ENCODE data around the gene CBX4.

The CBX4 gene

GRCh38 chr17:79799174-79799537 lies 40.1 kb downstream of the CBX4 start:
- no peak for DNase-seq (ENCODE audit: low spot score)

GRCh38 chr17:79798299-79799173 lies 40.7 kb downstream of the CBX4 start:
- DNase-seq (ENCODE audit: low spot score): peak; percentile 50

GRCh38 chr17:79797492-79798298 lies 41.5 kb downstream of the CBX4 start:
- peak; percentile 49 for DNase-seq (ENCODE audit: low spot score)

DNA sequence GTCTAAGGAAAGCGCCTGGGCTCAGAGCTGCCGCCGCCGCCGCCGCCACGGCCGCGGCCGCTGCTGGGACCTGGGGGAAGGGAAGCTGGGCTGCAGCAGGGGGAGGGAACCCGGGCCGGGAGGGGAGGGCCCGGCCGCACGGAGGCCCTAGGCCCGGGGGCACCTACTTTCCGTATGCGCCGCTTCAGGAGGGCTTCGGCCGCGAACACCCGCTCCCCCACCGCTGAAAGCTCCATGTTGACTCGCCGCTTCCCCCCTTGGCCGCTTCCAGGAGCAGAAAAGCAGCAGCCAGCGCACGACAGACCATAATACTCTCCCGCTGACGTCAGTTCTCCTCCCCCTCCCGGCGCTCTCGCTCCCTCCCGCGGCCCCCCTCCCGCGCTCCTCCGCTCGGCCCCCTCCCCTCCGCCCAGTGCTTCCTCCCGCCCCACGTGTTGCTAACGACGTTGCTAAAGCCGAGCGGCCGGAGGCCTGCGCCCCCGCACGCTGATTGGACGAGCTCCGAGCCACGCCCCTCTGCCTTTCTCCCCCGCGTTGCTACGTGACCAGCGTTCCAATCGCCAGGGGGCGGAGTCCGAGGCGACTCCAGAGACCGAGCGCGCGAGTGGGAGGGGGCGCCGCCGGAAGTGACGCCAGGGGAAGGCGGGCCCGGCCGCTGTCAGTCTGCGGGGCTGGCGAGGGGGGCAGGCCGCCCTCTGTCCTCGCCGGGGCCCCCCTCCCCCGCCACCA lies 42.3 kb downstream of the CBX4 start, which contains the start of gene CBX8:
TSS of gene CBX8 (minus strand) at position 315 of the 729 bp plus-strand sequence. CDS start at position 236, 79 bp downstream.
- peak; percentile 100 for DNase-seq (ENCODE audit: low spot score)

DNA sequence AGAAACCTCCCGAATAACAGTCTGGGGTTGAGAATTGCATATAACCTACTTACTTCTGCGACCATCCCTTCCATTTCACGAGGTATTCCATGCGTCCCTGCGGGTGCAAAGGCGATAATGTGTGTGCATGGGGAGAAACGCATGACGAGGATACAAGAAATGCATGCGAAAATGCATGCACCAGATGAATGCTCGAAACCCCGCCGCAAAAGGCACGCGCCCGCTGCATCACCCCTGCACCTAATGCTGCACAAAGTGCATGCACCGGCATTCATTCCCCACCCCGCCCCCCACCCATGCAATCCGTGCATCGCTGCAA lies 42.8 kb downstream of the CBX4 start:
- no peak for DNase-seq (ENCODE audit: low spot score)

DNA sequence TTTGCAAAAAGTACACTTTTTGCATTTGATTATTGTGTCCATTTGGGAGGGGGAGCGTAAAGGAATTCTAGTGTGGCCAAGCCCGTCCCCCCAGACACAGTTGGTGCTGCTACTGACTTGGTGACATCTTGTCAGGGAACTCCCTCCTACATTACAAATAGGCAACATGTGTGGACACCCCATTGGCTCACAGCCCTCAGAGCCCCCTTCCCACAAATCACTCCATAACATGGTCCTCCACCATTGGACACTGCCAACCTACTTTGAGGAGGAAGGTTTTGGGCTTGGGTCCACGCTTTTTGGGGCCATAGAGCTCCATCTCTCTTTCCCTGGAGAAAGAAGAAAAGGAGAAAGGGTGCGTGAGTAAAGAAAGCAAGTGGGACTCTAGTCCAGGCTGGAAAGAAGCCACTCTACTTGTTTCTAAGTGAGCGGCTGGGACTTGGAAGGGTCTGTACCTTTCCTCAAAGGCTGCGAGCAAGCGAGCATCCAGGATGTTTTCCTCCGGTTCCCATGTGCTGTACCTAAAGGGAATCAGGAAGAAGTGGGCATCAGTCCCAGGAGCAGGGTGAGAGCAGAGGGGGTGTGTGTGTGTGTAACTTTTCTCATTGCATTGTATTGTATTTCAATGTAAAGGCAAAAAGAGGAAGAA lies 43.3 kb downstream of the CBX4 start:
- DNase-seq (ENCODE audit: low spot score): no peak

GRCh38 chr17:79794659-79795511 lies 44.4 kb downstream of the CBX4 start:
- no peak for DNase-seq (ENCODE audit: low spot score)

DNA sequence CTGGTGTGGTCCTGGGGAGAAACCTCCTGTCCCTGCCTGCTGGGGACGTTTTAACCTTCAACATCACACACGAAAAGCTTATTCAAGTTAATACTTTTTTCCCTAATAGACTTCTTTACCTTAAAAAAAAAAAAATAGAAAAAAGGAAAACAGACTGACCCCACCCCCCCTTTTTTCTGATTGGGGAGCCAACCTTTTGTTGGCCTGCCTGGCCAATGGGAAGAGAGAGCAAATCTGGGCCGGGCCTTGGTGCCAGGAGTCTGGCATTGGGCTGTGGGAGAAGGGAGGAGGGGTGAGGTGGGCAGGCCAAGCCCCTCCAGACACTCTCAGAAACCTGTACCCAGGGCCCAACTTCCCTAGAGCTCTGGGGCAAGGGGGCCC lies 45.3 kb downstream of the CBX4 start:
- DNase-seq (ENCODE audit: low spot score): peak; percentile 88

DNA sequence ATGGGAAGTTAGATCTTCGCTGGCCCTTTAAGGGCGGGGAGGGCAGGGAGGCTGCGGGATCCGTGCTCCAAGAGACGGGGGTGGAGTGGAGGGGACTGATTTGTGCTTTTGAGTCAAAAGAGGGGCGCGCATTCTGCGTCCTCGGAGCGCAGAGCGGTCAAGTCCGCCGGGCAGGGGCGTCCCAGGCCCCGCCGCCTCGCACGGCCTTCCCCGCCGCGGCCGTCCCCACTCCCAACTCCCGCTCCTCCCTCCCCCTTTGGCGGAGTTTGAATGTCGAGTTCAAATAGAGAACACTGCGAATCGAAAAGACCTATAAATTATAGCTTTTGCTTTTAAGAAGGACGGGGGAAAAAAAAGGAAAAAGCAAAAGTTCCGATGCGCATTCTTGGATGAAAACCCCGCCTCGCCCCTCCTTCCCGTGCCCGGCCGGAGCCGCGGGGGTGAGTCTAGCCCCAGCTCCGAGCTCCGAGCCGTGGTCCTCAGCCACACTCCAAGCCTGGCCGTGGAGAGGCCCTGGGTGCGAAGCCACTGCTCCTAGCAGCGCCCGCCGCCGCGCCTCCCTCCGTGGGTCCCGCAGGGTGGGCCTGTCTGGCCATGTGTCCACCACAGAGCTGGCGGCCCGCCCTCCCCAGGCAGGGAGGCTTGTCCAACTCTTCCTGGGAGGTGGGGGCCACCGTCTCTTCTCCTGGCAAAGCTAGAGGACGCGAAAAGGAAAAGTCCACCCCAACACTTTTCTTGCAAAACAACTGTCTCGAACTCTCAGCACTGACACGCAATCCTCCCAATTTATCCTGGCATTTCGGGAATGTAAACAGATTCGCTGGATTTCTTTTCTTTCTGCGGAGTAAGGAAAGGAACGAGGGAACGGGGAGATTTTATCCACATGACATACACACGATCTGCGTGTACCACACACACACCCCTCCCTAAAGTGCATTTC lies 46.0 kb downstream of the CBX4 start:
- DNase-seq (ENCODE audit: low spot score): peak; percentile 85

GRCh38 chr17:79792341-79792871 lies 46.8 kb downstream of the CBX4 start:
- no peak for DNase-seq (ENCODE audit: low spot score)

DNA sequence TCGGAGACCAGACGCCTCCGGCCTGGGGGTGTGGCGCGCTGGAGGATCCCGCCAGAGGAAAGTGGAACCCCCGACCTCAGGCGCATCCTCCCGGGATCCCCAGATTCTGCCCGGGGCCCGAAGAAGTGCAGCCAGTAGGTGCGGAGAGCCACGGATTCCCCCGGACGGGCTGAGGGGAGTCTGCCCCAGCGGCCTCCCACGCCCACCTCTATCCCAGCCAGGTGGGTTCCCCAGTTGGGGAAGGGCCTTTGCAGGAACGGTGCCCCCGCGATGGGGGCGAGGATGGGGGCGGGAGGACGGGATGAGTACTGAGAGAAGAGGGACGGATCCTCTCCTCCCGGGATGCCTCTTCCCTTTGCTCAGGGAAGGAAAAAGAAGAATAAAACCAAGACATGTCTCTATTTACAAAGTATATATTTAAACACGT lies 47.5 kb downstream of the CBX4 start:
- no peak for DNase-seq (ENCODE audit: low spot score)

DNA sequence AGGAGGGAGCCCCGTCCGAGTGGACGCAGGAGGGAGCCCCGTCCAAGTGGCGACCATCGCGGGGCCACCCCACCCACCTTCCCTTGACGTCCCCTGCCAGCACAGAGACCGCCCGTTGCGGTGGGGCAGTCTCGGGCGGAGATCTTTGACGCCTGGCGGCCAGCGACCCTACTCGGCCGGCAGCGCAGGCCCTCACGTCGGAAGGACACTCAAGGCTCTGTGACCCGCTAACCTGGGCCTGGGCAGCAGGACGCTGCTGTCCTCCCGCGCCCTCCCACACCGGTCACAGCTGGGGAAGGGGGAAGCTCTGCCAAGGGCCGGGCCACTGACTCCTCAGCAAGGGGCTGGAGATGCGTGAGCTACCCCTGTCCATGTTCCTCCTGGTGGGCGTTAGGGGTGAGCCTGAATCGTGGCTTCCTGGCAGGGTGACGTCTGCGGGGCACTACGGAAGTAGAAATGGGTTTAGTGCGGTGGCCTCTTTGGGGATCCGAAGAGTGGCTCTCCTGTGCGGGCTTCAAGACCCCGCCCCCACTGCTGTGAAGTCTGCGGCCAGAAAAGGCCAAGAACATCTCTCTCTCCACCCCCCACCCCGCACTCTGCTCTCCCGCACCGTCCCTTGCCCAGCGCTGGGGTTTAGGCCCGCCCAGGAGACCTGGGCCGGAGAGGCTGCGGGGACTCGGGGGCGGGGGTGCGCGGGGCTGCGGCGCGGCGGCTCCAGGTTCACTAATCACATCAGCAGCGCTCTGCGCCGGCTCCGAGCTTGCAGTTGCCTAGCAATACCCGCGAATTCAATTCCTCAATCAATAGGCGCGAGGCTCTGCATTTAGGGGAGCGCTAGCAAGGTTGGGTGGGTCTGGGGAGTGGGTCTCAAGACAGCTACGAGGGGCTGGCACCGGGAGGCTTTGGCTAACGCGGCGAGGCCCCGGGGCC lies 48.2 kb downstream of the CBX4 start:
- DNase-seq (ENCODE audit: low spot score): no peak

DNA sequence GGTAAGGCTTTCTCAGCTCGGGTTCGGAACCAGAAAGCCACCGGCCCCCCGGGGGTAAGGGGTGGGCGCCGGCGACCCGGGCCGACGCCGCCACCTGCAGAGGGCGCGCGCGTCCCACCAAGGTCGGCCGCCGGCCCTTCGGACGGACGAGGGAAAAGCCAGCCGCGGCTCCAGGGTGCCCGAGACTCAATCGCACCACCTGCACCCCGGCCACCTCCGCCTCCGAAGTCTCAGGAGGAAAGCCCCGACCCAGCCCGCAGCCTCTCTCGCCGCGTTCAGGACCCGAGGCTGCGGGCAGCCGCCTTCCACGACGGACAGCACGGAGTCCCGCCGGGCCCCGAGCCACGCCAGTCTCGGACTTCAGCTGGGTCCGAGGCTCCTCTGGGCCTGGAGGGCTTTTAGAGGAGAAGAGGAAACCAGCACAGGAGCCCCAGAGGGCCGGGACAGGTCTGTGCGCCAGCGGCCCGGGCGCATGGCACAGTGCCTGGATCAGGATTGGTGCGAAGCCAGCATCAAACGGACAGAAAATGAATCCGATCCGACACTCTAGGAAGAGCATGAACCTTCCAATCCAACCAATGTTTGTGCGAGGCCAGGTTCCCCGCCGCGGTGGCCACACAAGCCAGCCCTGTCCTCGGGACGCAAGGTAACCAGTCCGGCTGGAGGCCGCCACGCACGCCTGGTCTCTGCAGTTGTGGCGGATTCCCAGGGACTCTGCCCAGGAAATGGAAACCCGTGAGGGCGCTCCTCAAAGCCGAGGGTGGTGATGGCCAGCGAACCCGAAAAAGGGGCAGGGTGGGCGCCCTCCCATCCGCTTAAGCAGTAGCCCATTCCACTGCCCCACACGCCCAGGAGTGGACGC lies 49.1 kb downstream of the CBX4 start:
- DNase-seq (ENCODE audit: low spot score): peak; percentile 85

DNA sequence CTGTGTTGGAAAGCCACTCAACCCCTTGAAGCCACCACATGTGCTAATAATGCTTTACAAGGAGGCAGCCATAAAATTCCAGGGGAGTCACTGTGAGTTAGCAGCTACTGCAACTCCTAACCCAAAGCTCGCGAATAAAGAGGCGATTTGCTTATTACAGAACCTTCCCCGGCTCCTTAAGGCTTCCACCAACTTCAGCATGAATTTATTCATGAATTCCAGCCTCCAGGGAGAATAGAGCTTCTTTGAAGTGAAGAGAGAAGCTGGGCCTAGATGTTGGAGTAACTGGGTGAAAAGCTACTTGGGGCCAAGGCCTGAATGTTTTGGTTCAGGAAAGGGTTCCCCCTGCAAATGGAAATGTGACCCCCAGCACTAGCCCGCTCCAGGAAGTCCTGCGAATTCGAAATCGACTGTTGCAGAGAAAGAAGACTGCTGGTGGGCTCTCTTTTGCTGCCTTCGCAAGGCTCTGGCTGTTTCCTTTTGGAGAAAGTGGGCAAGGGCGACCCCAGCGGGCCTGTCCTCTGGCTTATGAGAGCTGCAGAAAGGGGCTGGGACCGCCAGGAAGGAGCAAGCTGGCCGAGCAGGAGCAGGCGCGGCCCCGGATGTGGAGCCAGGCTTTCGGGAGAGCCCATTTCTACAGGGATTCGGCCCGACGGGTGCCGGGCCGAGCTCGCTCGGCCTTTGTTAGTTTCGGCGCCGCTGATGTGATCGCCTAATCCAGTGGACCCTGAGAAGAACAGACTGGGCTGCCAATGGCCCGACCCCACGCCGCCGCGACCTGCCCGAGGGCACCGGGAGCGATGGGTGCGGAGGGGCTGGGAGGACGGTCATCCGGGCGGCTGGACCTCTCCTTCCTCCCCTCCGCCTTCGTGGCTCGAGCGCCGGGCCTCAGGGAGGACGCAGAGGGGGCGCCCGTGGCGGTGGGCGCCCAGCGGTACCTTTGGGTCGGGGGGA lies 50.0 kb downstream of the CBX4 start:
- DNase-seq (ENCODE audit: low spot score): no peak

- DNase-seq (ENCODE audit: low spot score): no peak
Observed at GRCh38 chr17:79788455-79788854, 50.8 kb downstream of the CBX4 start.

GRCh38 chr17:79786930-79787643 lies 52.2 kb downstream of the CBX4 start:
- DNase-seq (ENCODE audit: low spot score): no peak

Data from GM03348 (cell line).